Calu3 (cell line): ENCODE data around the gene WDR64. TPM values are rescaled to one million over a fixed set of nuclear protein-coding genes. Genes with fewer than 3 reads are reported as not detected.
"Not testable (repeated sequence)": the region's sequence is repeated elsewhere in the genome, so short reads cannot be mapped to it uniquely, and the experiment has no call there.

ENCODE experiments used
- BruUV-seq: library from RNA; stranded (reverse); fragments of 400-500 nt; replicated peaks from 2 replicates; lab custom pipeline; 2021; lab: Mats Ljungman, UMichigan
- CTCF ChIA-PET: fragments of 300-600 bp; sonication (Branson Sonifier 250); formaldehyde crosslinking; loops from one replicate; lab custom pipeline; 2022; ENCODE audit warnings: antibody characterized with exemption; lab: Charles Lee
- DNase-seq: peaks from one replicate; pipeline ENCODE4 v3.0.0; 2022
- H3K27ac Mint-ChIP-seq: one replicate; pipeline ENCODE4 v1.8.0; 2022; ENCODE audit warnings: mixed read lengths; ENCODE audit not compliant: unreplicated experiment
- H3K27me3 Mint-ChIP-seq: one replicate; pipeline ENCODE4 v1.8.0; 2022; ENCODE audit warnings: mixed read lengths; ENCODE audit not compliant: unreplicated experiment
- H3K36me3 Mint-ChIP-seq: one replicate; pipeline ENCODE4 v1.8.0; 2022; ENCODE audit warnings: mild to moderate bottlenecking, moderate library complexity, mixed read lengths; ENCODE audit not compliant: insufficient read depth, unreplicated experiment
- H3K4me1 Mint-ChIP-seq: one replicate; pipeline ENCODE4 v1.8.0; 2022; ENCODE audit warnings: mild to moderate bottlenecking, low read depth, mixed read lengths; ENCODE audit not compliant: unreplicated experiment
- H3K4me3 Mint-ChIP-seq: one replicate; pipeline ENCODE4 v1.8.0; 2022; ENCODE audit warnings: mild to moderate bottlenecking, low read depth, moderate library complexity, mixed read lengths; ENCODE audit not compliant: unreplicated experiment
- H3K9me3 Mint-ChIP-seq: one replicate; pipeline ENCODE4 v1.8.0; 2022; ENCODE audit warnings: low read depth, mixed read lengths; ENCODE audit not compliant: unreplicated experiment
- CTCF ChIP-seq: fragments of 200-600 bp; IDR thresholded peaks from one replicate; pipeline ENCODE4 v1.8.0; 2022; ENCODE audit warnings: antibody characterized with exemption; ENCODE audit not compliant: unreplicated experiment
- intact Hi-C: fragments of 100-400 bp; cut with micrococcal nuclease; formaldehyde crosslinking; loops from one replicate; pipeline ENCODE4 v1.10.0; 2022; ENCODE audit not compliant: unreplicated experiment
- total RNA-seq: library from RNA; stranded (reverse); gene quantifications from 2 replicates; pipeline ENCODE4 v1.2.3, GENCODE V29; 2022

The WDR64 gene
- total RNA-seq, 1 experiment from 2014 or later, result not detected

DNA sequence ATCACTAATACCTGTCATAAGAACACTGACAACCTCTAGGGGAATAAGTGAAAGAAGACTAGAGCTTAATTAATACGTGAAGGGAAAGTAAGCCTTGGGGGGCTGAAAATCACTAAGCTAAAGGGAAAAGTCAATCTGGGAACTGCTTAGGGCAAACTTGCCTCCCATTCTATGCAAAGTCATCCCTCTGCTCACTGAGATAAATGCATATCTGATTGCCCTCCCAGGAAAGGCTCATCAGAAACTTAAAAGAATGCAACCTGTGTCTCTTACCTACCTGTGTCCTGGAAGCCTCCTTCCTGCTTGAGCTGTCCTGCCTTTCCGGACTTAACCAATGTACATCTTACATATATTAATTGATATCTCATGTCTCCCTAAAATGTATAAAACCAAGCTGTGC lies 81.8 kb downstream of the WDR64 start:
- BruUV-seq, result no TSS peak
- H3K36me3 Mint-ChIP-seq, result no peaks in the 10 kb centered on the region
- intact Hi-C loops, result loop anchor here (2.0 kb wide), 1 partner anchor 31 kb away; no protein-coding TSS in a partner anchor
- no peak for TF ChIP-seq CTCF
- CTCF ChIA-PET, result no interaction called here
- H3K9me3 Mint-ChIP-seq, result no peaks in the 10 kb centered on the region
- no peak overlapping the region for H3K27ac Mint-ChIP-seq
- no peak overlapping the region for H3K4me3 Mint-ChIP-seq
- no peak for DNase-seq
- peaks cover 7% of the 10 kb centered on the region for H3K27me3 Mint-ChIP-seq
- no peaks in the 10 kb centered on the region for H3K4me1 Mint-ChIP-seq

GRCh38 chr1:241734533-241734932 lies 82.5 kb downstream of the WDR64 start:
- Mint-ChIP-seq H3K4me3 (no peak overlapping the region), H3K9me3 (no peaks in the 10 kb centered on the region), H3K27ac (no peak overlapping the region), H3K4me1 (no peaks in the 10 kb centered on the region), H3K36me3 (no peaks in the 10 kb centered on the region), H3K27me3 (peaks cover 7% of the 10 kb centered on the region)
- CTCF ChIA-PET, result interaction anchor here (0.6 kb wide), 1 partner anchor 12 kb away, joined by 5 read pairs; no protein-coding TSS in a partner anchor
- intact Hi-C loops, result no loop called here
- TF ChIP-seq CTCF, result no peak
- no TSS peak for BruUV-seq
- no peak for DNase-seq

GRCh38 chr1:241735493-241735926 lies 83.4 kb downstream of the WDR64 start:
- H3K4me1 Mint-ChIP-seq, H3K36me3 Mint-ChIP-seq, H3K27ac Mint-ChIP-seq, CTCF ChIA-PET, BruUV-seq, DNase-seq, H3K4me3 Mint-ChIP-seq, intact Hi-C loops, H3K9me3 Mint-ChIP-seq, H3K27me3 Mint-ChIP-seq: not testable (repeated sequence)

- Mint-ChIP-seq H3K4me1 (no peaks in the 10 kb centered on the region), H3K4me3 (no peak overlapping the region), H3K36me3 (no peaks in the 10 kb centered on the region), H3K9me3 (no peaks in the 10 kb centered on the region), H3K27ac (no peak overlapping the region), H3K27me3 (peaks cover 7% of the 10 kb centered on the region)
- no TSS peak for BruUV-seq
- CTCF ChIA-PET, result no interaction called here
- intact Hi-C loops, result no loop called here
- DNase-seq, result no peak
- no peak for TF ChIP-seq CTCF
Measured at GRCh38 chr1:241736387-241736786, 84.3 kb downstream of the WDR64 start.

GRCh38 chr1:241738284-241739078 lies 86.4 kb downstream of the WDR64 start:
- Mint-ChIP-seq H3K27ac (no peak overlapping the region), H3K27me3 (peaks cover 3% of the 10 kb centered on the region), H3K4me3 (no peak overlapping the region), H3K4me1 (no peaks in the 10 kb centered on the region), H3K36me3 (no peaks in the 10 kb centered on the region), H3K9me3 (no peaks in the 10 kb centered on the region)
- intact Hi-C loops, result no loop called here
- no peak for TF ChIP-seq CTCF
- no peak for DNase-seq
- BruUV-seq, result no TSS peak
- CTCF ChIA-PET, result interaction anchor here (0.5 kb wide), 1 partner anchor 222 kb away, joined by 7 read pairs; no protein-coding TSS in a partner anchor
